GM21825 (cell line): Measurements from ENCODE around the gene SMARCAD1.
A peak's percentile ranks its signal among the peaks of the same experiment; 100 is the strongest.
"Not testable (repeated sequence)": the region's sequence is repeated elsewhere in the genome, so short reads cannot be mapped to it uniquely, and the experiment has no call there.

Source experiments
- ATAC-seq: cut with Tn5 transposase; IDR thresholded peaks from one replicate; pipeline ENCODE4 v1.9.1; 2021; ENCODE audit warnings: mild to moderate bottlenecking, moderate library complexity; ENCODE audit not compliant: unreplicated experiment

SMARCAD1 gene

DNA sequence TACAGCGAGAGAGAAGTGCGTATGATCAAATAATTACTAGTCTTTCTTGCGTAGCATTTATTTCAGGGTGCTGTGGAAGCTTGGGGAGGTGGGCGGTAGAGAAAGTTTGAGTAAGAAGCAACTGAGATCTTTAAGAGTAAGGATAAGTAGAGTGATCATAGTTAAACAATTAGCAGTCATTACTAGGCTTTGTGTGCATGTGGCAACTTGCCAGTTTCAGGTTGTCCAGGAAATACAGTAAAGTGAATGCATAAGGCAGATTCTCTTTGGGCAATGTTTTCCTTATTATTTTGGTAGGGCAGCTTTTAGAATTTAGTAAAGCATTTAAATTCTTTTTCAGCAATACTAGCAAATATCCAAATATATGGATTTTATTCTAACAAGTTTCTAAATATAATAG lies 78.0 kb downstream of the SMARCAD1 start:
- no peak for ATAC-seq

DNA sequence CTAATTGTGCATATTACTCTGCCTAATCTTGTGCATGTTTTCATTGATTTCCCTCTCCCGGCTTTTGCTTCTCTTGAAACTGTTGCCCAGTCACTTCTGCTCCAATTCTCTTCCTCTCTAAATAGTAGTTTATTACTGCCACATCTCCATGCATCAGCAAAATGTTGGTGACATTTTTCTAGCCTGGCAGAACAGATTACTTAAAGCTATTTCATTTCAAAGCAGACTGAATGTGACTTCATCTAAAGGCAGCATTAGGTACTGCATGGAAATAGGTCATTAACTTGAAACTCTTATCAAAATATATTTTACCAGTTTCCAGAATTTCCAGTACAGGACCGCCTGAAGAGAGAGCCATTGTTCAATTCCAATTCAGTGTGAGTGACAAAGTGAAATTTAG lies 82.6 kb downstream of the SMARCAD1 start:
- ATAC-seq, result no peak

DNA sequence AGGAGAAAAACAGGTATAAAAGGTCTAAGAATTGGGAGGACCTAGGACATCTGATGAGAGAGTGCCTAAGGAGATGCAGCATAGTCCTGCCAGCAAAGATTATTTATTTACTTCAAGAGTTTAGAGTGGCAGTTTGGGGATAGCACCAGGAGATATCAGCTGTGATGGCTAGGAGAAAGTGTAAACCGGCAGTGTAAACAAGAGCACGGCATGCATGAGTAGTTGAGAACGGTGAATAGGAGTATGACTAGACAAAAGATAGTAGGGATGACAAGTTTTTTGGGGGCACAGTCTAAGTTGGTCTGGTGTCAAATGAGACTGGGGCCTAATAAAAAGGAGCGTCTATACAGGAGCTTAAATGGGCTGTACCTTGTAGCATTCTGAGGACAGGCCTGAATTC lies 86.3 kb downstream of the SMARCAD1 start:
- not testable (repeated sequence) for ATAC-seq

DNA sequence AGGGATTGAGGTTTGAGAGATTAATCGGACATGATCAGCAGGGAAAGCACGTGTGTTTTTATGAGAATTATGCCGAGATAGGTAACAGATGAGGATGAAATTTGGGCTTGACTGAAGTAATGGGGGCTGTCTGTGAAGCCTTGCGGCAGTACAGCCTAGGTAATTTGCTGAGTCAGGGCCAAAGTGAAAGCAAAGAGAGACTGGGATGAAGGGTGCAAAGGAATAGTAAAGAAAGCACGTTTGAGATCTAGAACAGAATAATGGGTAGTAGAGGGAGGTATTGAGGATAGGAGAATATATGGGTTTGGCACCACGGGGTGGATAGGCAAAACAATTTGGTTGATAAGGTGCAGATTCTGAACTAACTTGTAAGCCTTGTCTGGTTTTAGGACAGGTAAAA lies 87.8 kb downstream of the SMARCAD1 start:
- ATAC-seq, result not testable (repeated sequence)

DNA sequence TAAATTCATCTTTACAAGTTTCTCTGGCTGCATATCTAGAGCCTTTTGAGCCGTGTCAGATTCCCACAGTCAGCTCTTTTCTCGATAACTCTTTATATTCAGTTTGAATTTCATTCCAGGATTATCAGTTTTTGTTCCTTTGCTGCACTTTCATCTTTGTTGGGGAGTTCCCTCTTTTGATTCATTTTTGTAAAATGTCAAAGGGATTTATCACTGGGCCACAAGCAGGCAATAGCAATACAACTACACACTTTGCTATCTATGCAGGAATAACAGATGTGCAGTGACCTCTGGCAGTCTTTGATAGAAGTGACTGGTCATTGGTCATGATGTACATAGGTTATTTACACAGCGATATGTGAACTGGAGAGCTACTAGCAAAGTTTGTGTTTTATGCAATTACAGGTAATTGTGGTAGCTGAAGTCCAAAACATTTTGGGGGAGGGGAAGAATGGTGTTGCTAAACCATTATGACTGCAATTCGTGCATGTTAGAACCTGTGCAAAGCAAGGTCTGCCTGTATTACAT lies 91.1 kb downstream of the SMARCAD1 start:
- no peak for ATAC-seq

DNA sequence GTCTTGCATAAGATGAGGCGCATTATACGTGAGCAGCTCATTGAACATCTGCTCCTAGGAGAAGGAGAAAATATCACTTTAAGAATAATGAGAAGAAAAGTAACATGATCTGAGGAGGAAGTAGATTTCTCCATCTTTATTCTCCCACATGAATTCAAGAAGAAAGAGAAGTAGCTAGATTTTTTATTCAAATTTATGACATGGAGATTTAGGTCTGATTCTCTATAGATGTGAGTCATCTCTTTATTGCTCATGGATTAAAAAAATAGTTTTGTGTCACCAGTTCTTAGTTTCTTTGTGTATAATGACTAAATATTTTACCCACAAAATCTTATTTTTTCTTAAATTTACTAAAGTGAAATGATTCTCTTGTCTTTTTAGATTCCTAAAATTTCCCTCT lies 94.5 kb downstream of the SMARCAD1 start:
- ATAC-seq, result no peak

DNA sequence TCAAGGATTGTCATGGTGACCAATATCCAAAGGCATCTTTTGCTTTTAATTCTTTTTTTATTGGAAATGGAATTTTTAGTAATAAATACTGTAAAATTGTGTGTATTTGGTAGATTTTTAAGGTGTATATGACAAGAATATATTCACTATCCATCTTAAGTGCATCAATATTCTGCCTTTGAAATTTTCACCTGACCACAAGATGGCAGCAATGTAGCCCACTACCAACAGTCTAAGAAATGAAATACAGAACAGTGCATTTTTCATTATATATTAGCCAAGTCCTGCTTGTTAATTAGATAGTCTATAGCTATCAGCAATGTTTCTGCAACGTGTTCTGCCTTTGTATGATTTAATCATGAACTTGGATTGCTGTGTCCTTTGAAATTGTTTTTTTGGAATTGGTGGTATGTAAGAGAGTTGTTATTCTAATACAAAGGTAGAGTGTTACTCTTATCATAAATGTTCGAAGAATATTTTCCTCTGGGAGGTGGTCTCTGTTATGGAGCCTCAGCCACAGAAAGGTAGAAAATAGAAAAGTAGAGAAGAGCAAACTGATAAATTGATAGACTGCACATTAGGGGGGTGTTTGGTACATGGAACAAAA lies 96.8 kb downstream of the SMARCAD1 start:
- no peak for ATAC-seq

DNA sequence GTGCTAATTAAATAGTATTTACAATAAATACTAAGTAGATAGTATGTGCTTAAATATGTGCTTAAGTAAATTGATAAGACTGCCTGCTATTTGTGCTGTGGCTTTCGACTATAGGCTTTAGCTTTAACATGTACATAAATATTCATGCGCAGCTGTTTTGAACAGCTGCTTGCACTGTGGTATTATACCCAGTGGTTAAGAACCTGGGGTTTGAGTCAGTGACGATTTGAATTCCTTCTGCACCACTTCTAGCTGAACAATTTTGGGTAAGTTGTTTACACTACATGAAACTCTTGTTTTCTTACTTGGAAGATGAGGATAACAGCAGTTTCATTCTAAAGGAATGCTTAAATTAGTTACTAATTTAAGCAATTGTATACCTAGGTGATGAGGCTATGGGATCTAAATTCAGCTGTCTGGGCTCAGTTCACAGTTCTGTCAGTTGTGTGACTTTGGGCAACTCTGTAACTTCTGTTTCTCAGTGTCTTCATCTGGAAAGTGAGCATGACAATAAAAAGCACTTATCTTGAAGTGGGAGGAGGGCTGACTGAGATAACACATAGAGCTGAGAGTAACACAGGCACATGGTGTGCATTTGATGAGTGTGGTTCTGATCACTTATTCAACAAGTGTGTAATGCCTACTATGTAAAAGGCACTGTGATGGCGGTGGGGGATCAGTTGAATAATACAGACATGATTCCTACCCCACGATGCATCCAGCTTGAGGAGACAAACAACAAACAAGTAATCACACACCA lies 98.0 kb downstream of the SMARCAD1 start:
- no peak for ATAC-seq

DNA sequence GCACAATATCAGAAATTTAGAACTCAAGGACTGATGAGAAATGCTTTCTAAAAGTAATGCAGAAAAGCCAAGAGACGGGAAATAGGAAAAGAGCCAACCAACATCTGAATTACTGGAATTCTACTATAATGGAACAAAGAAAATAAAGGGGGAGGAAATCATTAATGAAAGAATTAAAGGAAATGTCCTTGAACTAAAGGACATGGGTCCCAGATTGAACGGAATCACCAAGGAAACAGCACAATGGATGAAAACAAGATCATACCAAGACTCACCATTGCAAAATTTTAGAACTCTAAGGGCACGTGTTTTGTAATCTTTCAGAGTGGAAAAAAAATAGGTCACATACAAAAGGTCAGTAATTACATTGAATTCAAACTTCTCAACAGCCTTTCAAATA lies 99.0 kb downstream of the SMARCAD1 start:
- ATAC-seq, result no peak

DNA sequence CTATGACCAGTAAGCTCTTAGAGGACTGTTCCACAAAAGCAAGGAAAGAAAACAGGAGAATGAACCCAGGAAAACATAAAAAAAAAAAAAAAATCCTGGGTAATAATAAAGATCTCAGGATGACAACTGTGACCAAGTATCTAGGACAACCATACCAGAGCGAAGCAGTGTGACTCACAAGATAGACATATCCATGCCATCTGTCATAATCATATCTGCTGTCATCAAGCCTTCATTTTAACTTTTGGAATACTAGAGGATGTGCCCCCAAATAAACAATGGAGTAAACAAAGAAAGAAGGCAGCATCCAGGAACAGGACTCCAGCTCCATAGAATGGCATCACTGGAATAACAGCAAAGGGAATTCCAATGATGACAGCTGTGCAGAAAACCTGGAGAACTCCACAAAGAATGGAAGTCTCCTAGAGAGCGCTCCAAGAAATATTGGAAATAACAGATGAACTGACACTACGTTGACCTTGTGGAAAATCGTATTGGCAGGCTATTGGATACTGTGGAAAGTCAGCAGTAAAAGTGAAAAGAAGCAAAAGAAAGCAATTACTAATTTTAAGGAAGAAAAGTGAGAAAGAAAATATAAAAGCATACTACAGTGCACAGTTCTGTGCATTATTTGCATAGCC lies 99.7 kb downstream of the SMARCAD1 start:
- ATAC-seq, result no peak

DNA sequence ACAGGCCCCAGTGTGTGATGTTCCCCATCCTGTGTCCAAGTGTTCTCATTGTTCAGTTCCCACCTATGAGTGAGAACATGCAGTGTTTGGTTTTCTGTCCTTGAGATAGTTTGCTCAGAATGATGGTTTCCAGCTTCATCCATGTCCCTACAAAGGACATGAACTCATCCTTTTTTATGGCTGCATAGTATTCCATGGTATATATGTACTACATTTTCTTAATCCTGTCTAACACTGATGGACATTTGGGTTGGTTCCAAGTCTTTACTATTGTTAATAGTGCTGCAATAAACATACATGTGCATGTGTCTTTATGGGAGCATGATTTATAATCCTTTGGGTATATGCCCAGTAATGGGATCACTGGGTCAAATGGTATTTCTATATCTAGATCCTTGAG lies 112.3 kb downstream of the SMARCAD1 start:
- not testable (repeated sequence) for ATAC-seq

DNA sequence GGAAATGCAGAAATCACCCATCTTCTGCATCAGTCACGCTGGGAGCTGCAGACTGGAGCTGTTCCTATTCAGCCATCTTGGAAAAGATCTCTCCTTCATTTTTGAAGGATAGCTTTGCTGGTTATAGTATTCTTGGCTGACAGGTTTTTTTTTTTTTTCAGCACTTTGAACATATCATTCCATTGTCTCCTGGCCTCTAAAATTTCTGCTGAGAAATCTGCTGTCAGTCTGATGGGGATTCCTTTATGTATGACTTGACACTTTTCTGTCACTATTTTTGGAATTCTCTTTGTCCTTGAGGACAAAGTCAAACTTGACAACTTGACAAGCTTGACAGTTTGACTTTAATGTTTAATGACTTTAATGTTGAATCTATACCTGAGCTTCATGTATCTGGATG lies 118.2 kb downstream of the SMARCAD1 start:
- ATAC-seq, result no peak

DNA sequence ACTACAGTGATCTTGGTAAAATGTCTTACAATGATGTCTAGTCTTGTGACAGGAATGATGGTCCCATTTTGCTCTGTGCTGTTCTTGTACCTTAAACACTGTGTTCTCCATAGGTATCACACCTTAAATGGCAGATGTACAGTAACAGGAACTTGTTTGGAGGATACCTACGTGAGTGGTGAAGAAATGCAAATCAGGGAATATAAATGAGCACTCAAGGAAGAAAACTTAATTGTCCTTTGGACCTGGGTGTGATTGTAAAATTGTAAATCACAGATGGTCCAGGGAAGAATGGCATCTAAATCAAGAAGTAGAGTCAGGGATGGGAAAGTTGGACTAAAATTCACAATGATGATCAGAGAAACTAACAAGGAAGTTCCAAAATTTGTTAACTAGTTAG lies 122.3 kb downstream of the SMARCAD1 start:
- ATAC-seq, result no peak

DNA sequence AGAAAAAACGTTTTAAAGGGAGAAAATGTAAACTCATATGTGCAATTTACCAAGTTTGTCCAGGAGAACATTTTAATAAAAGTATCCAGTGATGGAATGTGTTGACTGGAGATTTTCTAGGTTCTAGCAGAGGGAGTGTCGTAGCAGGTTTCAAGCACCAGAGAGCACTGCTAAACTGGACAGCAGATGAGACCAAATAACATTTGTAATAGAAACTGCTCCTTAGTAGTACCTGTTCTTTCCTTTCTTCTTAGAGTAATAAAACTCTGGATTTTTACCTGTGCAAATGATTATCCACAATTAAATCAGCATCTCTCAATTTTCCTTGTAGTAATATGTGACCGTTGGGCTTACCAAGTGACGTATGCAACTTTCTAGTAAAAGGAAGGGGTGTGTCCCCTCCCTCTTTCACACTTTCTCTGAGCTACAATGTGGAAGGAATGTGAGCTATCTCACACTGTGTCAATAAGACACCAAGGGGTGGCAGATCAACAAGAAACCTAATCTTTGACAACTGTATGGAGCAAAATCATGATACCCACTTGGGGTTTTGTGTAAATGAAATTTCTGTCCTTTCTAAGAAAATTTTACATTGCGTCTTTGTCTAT lies 125.4 kb downstream of the SMARCAD1 start:
- ATAC-seq, result no peak

DNA sequence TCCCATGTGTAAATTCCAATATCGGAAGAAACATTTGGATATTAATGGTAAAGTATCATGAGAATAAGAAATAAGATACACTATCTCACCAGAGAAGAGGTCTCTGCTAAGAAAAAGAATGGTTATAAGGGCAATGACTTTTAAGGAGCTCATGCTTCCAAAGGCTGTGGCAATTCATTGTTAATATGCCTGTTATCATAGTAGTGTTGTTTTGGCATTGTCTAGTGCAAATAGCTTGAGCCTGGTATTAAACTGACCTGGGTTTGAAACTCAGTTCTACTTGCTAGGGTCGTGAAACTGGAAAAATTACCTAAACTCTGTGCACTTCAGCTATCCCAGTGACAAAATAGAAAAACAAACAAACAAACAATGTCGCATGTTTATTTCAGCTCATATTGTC lies 126.2 kb downstream of the SMARCAD1 start:
- no peak for ATAC-seq

DNA sequence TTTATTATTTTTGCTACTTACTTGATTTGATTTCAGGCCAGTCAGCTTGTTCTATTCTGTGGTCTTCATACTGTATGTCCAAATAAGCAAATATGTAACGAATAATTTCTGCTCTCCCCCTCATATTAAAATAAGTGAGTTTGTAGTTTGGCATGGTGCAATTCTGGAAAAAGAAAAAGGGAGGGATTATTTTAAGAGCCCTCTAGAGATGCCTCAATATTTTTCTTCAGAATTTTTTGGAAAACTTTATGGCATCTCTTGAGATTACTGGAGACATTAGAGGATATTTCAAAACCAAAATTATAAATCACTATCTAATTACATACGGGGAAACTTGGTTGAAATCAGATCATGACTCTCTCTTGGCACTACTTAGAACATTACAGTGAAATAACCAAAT lies 126.8 kb downstream of the SMARCAD1 start:
- no peak for ATAC-seq

DNA sequence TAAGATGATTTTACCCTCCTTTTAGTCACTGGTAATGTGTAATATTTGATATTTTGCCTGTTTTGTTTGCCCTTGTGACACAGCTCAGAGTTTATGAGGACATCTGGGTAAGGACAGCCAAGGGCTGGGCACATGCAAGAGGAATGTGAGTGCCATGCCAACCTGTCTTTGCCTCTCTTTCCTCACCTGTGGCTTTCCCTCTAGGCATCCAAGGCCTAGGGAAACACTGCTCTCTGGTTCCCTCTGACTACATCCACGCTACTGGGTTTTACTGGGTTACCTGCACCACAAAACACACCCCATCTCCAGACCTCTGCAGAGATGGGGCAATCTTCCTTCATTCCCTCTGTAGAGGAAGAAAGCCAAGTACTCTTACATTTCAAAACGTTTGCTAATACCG lies 127.3 kb downstream of the SMARCAD1 start:
- no peak for ATAC-seq

DNA sequence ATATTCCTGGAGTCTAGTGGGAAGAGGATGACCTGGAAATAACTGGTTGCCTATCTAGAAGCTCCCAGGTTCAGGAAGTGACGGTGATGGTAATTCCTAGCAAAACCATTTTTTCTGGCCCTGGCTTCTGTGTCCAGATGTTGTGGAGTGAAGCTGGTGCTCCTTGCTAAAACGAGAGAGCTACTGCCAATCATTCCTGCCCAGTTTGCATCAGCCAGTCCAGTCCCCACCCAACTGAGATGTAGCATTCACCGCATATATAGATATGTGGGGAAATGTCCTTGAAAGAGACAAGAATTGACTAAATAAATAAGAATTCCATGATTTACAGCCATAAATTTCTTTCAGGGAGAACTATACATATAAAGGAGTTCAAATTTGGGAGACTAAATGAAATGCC lies 128.6 kb downstream of the SMARCAD1 start:
- ATAC-seq, result no peak

DNA sequence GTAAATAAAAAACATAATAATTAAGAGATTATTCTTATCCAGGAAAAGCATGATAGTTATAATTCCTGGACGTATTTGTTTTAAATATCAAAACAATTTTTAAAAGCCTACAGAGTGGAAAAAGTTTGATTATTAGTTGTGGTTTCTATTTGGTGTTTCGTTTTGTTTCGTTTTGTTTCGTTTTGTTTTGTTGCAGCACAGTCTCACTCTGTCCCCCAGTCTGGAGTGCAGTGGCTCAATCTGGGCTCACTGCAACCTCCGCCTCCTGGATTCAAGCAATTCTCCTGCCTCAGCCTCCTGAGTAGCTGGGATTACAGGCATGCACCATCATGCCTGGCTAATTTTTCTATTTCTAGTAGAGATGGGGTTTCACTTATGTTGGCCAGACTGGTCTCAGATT lies 129.1 kb downstream of the SMARCAD1 start:
- not testable (repeated sequence) for ATAC-seq

DNA sequence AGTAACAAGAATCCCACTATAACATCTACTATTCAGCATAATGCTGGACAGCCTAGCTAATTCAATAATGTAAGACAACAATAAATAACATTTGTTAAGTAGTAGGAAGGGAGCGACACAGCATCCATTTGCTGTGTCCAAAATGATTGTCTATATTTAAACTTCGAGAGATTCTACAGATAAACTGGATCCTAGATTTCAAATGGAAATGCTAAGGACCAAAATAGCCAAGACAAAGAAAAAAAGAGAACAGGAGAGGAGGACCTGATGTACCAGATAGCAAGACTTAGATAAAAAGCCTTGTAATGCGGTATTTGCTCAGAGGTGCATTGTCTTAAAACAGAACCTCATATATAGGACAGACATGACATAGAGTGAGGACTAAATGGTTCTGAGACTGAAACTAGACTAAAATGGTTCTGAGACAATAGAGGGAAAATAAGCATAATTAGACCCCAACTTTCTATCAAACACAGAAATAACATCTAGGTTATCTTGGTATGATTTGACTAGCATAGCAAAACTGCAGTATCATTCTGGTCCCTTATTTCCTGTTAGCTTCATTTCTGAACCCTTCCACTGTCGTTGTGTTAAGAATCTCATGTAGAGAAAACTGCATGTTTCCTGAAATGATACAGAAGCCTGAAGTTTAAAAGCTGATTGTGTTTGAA lies 131.2 kb downstream of the SMARCAD1 start:
- ATAC-seq, result peak; percentile 68

DNA sequence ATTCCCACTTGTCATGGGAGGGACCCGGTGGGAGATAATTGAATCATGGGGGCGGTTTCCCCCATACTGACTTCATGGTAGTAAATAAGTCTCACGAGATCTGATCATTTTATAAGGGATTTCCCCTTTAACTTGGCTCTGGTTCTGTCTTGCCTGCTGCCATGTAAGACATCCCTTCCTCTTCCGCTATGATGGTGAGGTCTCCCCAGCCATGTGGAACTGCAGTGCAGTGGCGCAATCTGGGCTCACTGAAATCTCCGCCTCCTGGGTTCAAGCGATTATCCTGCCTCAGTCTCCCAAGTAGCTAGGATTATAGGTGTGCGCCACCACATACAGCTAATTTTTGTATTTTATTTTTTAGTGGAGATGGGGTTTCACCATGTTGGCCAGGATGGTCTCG lies 132.1 kb downstream of the SMARCAD1 start:
- ATAC-seq, result no peak
